Subcutaneous adipose tissue (tissue), 4 donors: ENCODE measurements around the gene PIGR. TPM values are rescaled to one million over a fixed set of nuclear protein-coding genes. Genes with fewer than 3 reads are reported as not detected.

Source experiments
- total RNA-seq, 4 donors: library from RNA; depleted of rRNA; stranded (reverse); fragments of >200 nt; gene quantifications; one replicate each; pipeline ENCODE4 v1.1.0, GENCODE V29; 2016
- TF ChIP-seq, protein P1 (sequence below): fragments of 450-650 bp; IDR thresholded peaks from one replicate; pipeline ENCODE4 v1.5.1; 2016; ENCODE audit warnings: low read depth, mild to moderate bottlenecking, control low read depth, antibody characterized with exemption, moderate library complexity

Gene PIGR
- total RNA-seq, 4 donors from 2014 or later, result 0.22 to 2.4 (median 0.61) TPM

DNA sequence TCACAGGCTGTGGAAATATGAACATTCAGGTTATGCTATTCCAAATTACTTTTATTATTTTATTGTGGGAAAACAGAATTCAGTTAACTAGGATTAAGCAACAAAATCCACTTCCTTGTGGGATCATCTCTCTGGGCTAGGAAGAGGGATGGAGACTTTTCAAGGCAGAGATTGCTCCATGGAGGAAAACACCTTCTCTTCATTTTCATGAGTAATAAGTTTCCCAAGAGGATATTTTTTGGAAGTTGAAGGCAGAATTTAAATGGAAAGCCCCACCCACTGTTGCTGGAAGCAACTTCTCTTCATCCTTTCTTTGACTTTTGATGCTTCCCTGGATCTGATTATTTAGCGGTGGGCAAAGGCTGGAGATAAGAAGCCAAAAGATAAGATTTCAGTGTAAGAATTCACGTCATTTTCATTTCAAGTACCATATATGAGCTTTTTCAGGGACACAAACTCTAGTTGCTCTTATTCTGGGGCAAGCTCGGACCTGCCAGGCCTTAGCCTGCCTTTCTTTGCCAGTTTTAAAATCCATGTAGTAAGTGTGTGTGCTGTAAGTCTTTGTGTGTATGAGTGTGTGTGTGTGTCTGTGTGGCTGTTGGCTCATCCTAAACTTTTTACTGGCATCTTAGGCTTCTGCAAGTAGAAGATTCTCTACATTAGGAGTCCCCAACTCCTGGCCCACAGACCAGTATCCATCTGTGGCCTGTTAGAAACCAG lies 60.8 kb downstream of the PIGR start:
- TF ChIP-seq, protein P1, sequence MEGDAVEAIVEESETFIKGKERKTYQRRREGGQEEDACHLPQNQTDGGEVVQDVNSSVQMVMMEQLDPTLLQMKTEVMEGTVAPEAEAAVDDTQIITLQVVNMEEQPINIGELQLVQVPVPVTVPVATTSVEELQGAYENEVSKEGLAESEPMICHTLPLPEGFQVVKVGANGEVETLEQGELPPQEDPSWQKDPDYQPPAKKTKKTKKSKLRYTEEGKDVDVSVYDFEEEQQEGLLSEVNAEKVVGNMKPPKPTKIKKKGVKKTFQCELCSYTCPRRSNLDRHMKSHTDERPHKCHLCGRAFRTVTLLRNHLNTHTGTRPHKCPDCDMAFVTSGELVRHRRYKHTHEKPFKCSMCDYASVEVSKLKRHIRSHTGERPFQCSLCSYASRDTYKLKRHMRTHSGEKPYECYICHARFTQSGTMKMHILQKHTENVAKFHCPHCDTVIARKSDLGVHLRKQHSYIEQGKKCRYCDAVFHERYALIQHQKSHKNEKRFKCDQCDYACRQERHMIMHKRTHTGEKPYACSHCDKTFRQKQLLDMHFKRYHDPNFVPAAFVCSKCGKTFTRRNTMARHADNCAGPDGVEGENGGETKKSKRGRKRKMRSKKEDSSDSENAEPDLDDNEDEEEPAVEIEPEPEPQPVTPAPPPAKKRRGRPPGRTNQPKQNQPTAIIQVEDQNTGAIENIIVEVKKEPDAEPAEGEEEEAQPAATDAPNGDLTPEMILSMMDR, result no peak

- TF ChIP-seq, protein P1, result no peak
Observed at GRCh38 chr1:206883876-206884275, 62.4 kb downstream of the PIGR start.

- TF ChIP-seq, protein P1, result no peak
Observed at GRCh38 chr1:206883160-206883559, 63.1 kb downstream of the PIGR start.

GRCh38 chr1:206882555-206882954 lies 63.7 kb downstream of the PIGR start:
- TF ChIP-seq, protein P1, result no peak

DNA sequence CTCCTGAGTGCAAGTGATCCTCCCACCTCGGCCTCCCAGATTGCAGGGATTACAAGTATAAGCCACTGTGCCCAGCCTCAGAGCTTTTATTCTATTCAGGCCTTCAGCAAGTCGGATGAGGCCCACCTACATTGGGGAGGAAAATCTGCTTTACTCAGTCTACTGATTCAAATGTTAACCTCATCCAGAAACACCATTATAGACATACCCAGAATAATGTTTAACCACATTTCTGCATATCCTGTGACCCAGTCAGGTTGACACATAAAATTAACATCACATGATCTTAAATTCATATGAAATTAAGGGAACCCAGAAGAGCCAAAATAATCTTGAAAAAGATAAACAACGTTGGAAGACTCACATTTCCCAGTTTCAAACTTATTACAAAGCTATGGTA lies 66.0 kb downstream of the PIGR start:
- TF ChIP-seq, protein P1, result no peak

Other genes starting within 250 kb of the PIGR start
- not detected for gene IL19, start 175.7 kb downstream of the PIGR start, total RNA-seq
- 10 to 100 TPM in 3 of 4 donors, 1 to 10 TPM in 1; 8.3 to 18.5 (median 12.1) TPM for gene IL10, start 174.0 kb downstream of the PIGR start, total RNA-seq
- gene IL20, start 80.8 kb downstream of the PIGR start, total RNA-seq, result not detected
- not detected for gene IL24, start 49.0 kb downstream of the PIGR start, total RNA-seq
- gene FCMR, start 24.5 kb downstream of the PIGR start, total RNA-seq, result 10 to 100 TPM in 1 of 4 donors, 1 to 10 TPM in 3; 1.1 to 54.1 (median 4.3) TPM
- gene FCAMR, start 24.0 kb upstream of the PIGR start, total RNA-seq, result not detected
- gene C1orf116, start 86.3 kb upstream of the PIGR start, total RNA-seq, result under 1 TPM in 2 of 4 donors, not detected in 2; under 0.01 to 0.17 TPM
- 10 to 100 TPM in 1 of 4 donors, 1 to 10 TPM in 3; 6.0 to 11.9 (median 6.9) TPM for gene YOD1, start 104.7 kb upstream of the PIGR start, total RNA-seq
- 1 to 10 TPM; 5.1 to 7.5 (median 5.8) TPM for gene PFKFB2, start 106.8 kb upstream of the PIGR start, total RNA-seq
- 1 to 10 TPM in 2 of 4 donors, under 1 TPM in 1, not detected in 1; 0.49 to 6.3 (median 2.2) TPM for gene C4BPB, start 142.4 kb upstream of the PIGR start, total RNA-seq
- not detected for gene C4BPA, start 157.8 kb upstream of the PIGR start, total RNA-seq